HG03469 (cell line): ENCODE data around the gene NT5DC1.

Experiments
- ATAC-seq: cut with Tn5 transposase; IDR thresholded peaks from one replicate; pipeline ENCODE4 v1.9.1; 2021; ENCODE audit warnings: mild to moderate bottlenecking, moderate library complexity, moderate number of reproducible peaks; ENCODE audit not compliant: unreplicated experiment

NT5DC1 gene

GRCh38 chr6:116100419-116101301 is at the start of gene NT5DC1:
Gene NT5DC1, plus strand, starts transcription at chr6:116100853. Its CDS starts 78 bp downstream, at chr6:116100931.
- peak; percentile 75 for ATAC-seq

GRCh38 chr6:116051244-116051643 is 49.4 kb upstream of the NT5DC1 start:
- no peak for ATAC-seq

DNA sequence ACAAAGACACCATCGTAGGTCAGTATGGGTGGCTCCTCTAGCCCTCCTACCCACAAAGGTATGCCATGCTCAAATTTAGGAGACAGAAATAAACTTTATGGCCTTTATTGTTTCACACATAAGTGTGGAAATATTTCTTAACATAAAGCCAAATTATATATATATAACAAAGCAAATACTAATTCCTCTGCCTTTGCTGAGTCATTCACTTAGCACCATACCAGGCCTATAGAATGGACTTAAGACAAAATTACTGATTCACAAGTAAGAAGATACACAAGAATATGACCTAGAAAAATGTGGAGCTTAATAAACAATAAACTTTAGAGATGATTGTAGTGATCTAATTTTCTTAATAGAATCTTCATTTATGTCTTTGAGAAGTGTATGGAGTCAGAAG is 45.1 kb upstream of the NT5DC1 start:
- ATAC-seq, result no peak

DNA sequence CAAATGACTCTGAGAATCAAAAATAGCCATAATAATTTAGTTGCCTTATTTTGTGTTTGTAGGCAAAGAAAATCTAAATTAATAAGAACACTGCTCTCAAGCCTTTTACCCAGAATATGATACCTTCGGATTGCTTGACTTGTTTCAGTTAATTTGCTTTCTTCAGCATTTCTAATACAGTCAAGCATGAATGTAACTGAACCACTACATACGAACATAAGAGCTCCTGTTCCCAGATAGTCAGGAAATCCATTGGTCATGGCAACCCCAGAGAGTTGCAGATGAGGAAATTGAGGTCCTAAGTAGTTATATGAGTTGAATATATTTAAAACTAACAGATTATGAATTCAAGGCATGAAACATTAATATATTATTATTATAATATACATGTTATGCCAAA is 42.9 kb upstream of the NT5DC1 start:
- ATAC-seq, result no peak

DNA sequence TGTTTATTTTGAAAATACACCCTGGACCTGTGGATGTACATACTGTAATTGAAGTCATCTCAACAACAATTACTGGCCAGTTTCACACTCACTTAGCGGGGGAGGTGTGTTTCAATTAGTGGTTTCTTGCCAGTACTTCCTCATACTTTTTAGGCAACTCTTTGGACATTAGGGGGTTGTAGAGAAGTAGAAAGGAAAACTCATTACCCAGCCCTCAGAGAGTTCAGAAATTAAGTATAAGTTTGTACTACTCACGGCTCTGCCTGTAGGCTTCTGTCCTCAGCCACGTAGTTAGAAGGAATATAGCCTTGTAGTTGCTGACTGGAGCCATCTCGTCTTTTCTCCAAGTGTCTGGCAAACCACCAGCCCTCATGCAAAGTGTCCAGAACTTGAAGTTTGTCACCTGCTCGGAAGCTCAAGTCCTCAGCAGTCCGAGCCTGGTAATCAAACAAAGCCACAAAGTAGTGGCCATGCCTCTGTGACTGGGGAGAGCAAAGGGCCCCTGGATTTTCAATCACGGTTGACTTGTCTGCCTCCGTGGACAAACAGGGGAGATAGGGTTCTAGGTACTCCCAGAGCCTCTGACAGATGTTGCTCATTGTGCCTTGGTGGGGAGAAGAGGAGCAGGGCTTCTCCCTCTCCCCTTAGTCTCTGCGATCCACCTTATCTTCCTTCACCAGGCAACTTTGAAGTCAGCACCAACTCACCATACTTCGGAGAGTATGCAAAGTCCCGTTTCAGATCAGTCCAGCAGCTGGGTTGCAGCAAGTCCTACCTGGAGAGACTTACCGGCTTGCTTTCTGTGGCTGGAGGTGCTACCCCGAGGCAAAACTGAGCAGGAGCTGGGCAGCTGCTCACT is 40.7 kb upstream of the NT5DC1 start:
- peak; percentile 69 for ATAC-seq

GRCh38 chr6:116060572-116061283 is 39.9 kb upstream of the NT5DC1 start, which contains the start of gene FRK:
Gene FRK, minus strand, starts transcription at chr6:116060891. Its CDS starts 580 bp downstream, at chr6:116060311.
- no peak for ATAC-seq

- no peak for ATAC-seq
Measured at GRCh38 chr6:116062496-116062895, 38.2 kb upstream of the NT5DC1 start.

DNA sequence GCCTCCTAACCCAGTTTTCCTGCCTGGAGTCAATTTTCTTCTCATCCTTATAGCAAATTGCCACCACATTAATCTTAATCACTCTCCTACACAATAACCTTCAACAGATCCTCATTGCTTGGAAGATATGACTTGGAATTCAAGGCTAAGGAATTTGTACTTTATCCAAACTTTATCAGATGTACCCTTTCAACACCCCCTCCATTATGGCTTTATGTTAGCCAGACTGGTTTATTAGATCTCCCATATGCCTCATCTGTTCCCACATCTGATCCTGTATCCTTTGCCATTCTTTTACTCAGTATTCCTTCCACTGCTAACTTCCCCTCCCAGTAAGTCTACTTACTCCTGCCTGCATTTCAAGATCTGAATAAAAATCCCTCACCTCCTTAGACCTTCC is 36.0 kb upstream of the NT5DC1 start:
- ATAC-seq, result no peak

DNA sequence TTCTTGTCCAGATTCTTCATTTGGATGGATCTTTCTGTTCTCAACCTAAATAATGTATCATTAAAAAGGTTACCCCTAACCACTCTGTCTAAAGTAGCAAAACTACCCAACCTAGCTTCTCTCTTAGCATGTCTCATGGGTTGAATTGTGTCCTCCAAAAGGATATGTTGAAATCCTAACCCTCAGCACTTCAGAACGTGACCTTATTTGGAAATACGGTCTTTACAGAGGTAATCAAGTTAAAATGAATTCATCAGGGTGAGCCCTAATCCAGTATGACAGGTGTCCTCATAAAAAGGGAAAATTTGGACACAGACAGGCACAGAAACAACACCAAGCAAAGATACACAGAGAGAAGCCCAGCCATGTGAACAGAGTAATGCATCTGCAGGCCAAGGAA is 33.9 kb upstream of the NT5DC1 start:
- ATAC-seq, result no peak

GRCh38 chr6:116070101-116070500 is 30.6 kb upstream of the NT5DC1 start:
- ATAC-seq, result no peak

DNA sequence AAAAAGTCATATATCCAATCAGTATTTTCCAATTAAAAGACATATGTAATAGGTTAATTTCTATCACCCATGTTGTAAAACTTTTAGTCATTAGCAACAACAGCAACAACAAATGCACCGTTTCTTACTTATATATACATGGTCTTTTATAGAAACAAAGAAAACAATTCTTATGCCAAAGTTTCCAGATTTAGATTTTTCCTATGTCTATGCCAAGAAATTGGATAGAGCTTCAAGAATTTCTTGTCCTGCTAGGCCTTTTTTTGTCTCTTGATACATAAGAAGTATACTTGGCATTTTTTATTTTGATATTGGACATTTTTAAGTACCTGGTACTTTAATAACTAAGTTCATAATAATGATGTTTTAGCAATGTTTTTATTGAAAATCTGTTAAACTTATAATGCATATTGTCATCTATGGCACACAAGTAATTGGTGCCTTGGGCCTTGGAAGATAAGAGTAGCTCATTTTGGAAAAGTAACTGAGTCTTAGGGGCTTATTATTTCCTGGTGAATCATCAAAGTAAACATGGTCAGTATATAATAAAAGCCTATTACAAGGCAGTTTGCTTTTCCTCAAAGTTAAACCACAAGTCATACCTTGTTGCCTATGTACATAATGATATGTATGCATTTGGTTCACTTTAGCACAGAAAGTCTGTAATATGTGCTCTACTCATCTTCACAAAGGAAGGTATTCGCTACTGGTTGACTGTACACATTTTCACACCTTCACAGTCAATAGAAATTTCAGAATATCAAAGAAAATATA is 29.9 kb upstream of the NT5DC1 start:
- ATAC-seq, result no peak

DNA sequence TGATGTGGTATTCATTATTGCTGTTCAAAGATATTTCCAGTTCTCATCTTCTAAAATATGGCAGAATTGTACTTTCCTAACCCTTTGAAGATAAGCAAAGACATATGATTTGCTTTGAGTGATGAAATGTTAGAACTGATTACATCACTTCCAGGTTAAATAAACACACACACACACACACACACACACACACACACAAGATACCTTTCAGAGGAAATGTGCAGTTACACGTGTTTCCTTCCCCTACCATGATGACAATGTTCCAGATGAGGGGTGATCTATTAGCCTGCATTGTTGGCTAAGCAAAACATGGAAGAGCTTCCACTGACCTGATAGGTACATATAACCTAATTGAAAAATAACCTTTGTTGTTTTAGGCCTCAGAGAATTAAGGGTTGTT is 28.3 kb upstream of the NT5DC1 start:
- ATAC-seq, result no peak

DNA sequence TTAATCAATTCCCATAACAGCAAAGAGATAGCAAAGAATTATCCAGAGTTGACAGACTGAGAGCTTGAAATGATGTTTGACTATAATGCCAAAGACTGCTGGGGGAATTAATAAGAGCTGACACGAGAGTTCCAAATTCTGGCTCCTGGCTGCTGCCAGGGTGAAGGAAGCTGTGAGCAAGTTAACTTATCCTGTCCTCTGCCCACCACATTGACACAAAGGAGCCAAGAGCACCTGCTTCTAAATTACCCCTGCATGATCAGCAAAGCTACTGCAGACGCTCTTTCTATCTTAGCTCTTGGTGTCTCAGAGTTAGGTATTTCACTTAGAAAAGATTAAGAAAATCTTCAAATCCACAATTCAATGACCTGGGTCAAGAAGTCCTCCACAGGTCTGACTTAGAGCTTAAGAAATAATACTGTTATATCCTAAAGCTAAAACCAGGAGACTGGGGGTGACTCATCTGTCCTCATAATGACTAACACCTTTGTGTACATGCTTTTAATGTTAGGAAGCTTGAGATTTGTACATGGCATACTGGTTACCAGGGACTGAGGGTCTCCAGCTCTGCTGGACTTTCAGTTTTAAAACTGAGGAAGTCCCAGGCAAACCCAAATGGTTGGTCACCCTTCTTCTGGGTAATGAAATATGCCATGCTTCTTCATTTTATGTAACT is 26.8 kb upstream of the NT5DC1 start:
- ATAC-seq, result peak; percentile 40

GRCh38 chr6:116074732-116075390 is 25.8 kb upstream of the NT5DC1 start:
- ATAC-seq, result no peak

- ATAC-seq, result no peak
Measured at GRCh38 chr6:116078522-116078921, 22.1 kb upstream of the NT5DC1 start.

DNA sequence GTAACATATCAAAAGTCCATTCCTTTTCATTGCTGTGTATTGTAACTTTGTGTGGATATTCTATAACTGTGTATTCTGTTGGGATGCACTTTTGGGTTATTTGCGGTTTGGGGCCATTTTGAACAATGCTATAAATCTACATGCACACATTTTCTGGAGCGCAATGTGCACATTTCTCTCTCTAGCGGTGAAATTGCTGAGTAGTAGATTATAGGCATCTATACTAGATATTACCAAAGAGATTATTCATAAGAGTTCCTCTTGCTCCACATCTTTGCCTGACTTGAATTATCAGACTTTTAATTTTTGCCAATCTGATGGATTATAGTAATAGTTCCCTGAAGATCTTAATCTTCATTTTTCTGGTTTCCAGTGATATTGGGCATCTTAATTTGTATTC is 21.7 kb upstream of the NT5DC1 start:
- ATAC-seq, result no peak

GRCh38 chr6:116083052-116083451 is 17.6 kb upstream of the NT5DC1 start:
- ATAC-seq, result no peak

DNA sequence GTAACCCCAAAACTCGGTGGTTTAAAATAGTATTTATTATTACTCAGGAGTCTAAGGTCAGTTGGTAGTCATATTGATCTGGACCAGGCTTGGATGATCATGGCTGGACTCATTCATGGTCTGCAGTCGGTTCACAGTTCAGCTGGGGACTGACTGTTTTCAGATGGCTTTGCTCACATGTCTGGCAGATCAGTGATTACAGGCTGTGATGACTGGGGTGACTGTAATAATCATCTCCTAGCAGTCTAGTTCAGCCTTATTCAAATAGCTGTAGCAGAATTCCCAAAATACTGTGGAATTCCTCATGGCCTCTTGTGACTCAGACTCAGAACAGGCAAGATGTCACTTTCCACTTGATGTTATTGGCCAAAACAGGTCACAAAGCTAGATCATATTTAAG is 16.4 kb upstream of the NT5DC1 start:
- ATAC-seq, result no peak

- ATAC-seq, result peak; percentile 91
Measured at GRCh38 chr6:116087437-116088027, 13.1 kb upstream of the NT5DC1 start.
